Gastrocnemius medialis (tissue), 4 donors: Measurements from ENCODE around the gene OTUD7B. TPM values are rescaled to one million over a fixed set of nuclear protein-coding genes. Genes with fewer than 3 reads are reported as not detected.

Experiments used
- ATAC-seq, 2 donors: fragments of 150-250 bp; one replicate each; pipeline ENCODE4 v1.9.1; 2016
- DNase-seq, 2 donors: peaks; one replicate each; pipeline ENCODE4 v3.0.0-alpha.2; 2019
- H3K27ac ChIP-seq, 4 donors: fragments of 200-600 bp; sonication (generic); 1 replicate in 1 of 4; 2 replicates in 3 of 4; pipeline ENCODE4 v1.5.1; 2016 to 2018; ENCODE audit warnings: mild to moderate bottlenecking in 2 of 4, moderate library complexity in 1 of 4
- H3K27me3 ChIP-seq, 3 donors: fragments of 200-600 bp; sonication (generic) in 2 of 3; 1 replicate in 1 of 3; 2 replicates in 2 of 3; pipeline versions ENCODE4 v1.5.1 to v1.6.0; 2016 to 2019; ENCODE audit warnings: mild to moderate bottlenecking in 1 of 3, moderate library complexity in 1 of 3
- H3K36me3 ChIP-seq, 2 donors: fragments of 200-600 bp; sonication (generic) in 1 of 2; one replicate each; pipeline ENCODE4 v1.5.1; 2017 to 2018
- H3K4me1 ChIP-seq, 2 donors: fragments of 200-600 bp; sonication (generic) in 1 of 2; one replicate each; pipeline ENCODE4 v1.5.1; 2016 to 2017; ENCODE audit warnings: mild to moderate bottlenecking in 2 of 2
- H3K4me3 ChIP-seq, 4 donors: fragments of 200-600 bp; sonication (generic) in 3 of 4; 1 replicate in 1 of 4; 2 replicates in 3 of 4; pipeline ENCODE4 v1.5.1; 2016 to 2019; ENCODE audit warnings: mild to moderate bottlenecking in 2 of 4
- H3K9me3 ChIP-seq, 3 donors: fragments of 200-600 bp; sonication (generic) in 2 of 3; 1 replicate in 1 of 3; 2 replicates in 2 of 3; pipeline ENCODE4 v1.5.1; 2016 to 2019
- CTCF ChIP-seq, 5 experiments: fragments of 450-650 bp in 3 of 5; fragments of 200-600 bp in 2 of 5; sonication (generic) in 2 of 5; IDR thresholded peaks in 4 of 5; conservative IDR thresholded peaks in 1 of 5; 1 replicate in 4 of 5; 2 replicates in 1 of 5; pipeline ENCODE4 v1.5.1; 2016 to 2019; ENCODE audit warnings: antibody characterized with exemption in 5 of 5, mild to moderate bottlenecking in 3 of 5, moderate library complexity in 3 of 5
- POLR2A ChIP-seq, 2 donors: fragments of 450-650 bp; IDR thresholded peaks; one replicate each; pipeline ENCODE4 v1.6.1; 2017; ENCODE audit warnings: antibody characterized with exemption in 2 of 2, mild to moderate bottlenecking in 2 of 2, moderate library complexity in 2 of 2
- in situ Hi-C, 4 donors: fragments of 200-750 bp; cut with MboI; loops; one replicate each; pipeline versions ENCODE4 v1.15.0 to v1.8.0; 2017; ENCODE audit warnings: low sequenced_read_pairs in 4 of 4
- intact Hi-C: fragments of 100-400 bp; cut with DNase I; formaldehyde crosslinking; loops from one replicate; pipeline ENCODE4 v1.15.1; 2023; ENCODE audit warnings: low total_unique reads
- total RNA-seq, 4 donors: library from RNA; depleted of rRNA; stranded (reverse); fragments of >200 nt; gene quantifications; one replicate each; pipeline versions ENCODE4 v1.1.0 to v1.2.3, GENCODE V29; 2016

The OTUD7B gene
- total RNA-seq, 4 donors from 2014 or later, result 27.2 to 51.3 (median 43.6) TPM

- no peak for ATAC-seq
- no peaks in the 10 kb centered on the region for H3K27me3 ChIP-seq
- in situ Hi-C loops, result no loop called here
Observed at GRCh38 chr1:150022357-150022756, 11.8 kb upstream of the OTUD7B start.

GRCh38 chr1:150021191-150021694, 10.7 kb upstream of the OTUD7B start:
- Histone ChIP-seq H3K27ac (peak overlapping the region in 3 of 4 donors; percentile 1 to 57 (median 47)), H3K4me1 (peaks cover 9 to 10% of the 10 kb centered on the region in 2 donors), H3K27me3 (no peaks in the 10 kb centered on the region), H3K4me3 (no peak overlapping the region), H3K9me3 (no peaks in the 10 kb centered on the region), H3K36me3 (no peaks in the 10 kb centered on the region)
- ATAC-seq, result peak; percentile 12 to 75
- TF ChIP-seq POLR2A (IDR thresholded peaks at IDR 0.05) (no peak), CTCF (IDR thresholded peaks at IDR 0.05 in 4 of 5, conservative IDR thresholded peaks at IDR 0.05 in 1 of 5) (no peak)
- intact Hi-C loops (no loop called here), in situ Hi-C loops (no loop called here)
- no peak for DNase-seq

More at GRCh38 chr1:150022357-150022756, 11.8 kb upstream of the OTUD7B start:
- H3K9me3 ChIP-seq, result no peaks in the 10 kb centered on the region
- H3K27ac ChIP-seq, result no peak overlapping the region
- intact Hi-C loops, result no loop called here
- H3K36me3 ChIP-seq, result no peaks in the 10 kb centered on the region
- peaks cover 9 to 10% of the 10 kb centered on the region in 2 donors for H3K4me1 ChIP-seq
- no peak overlapping the region for H3K4me3 ChIP-seq
- no peak for DNase-seq
- TF ChIP-seq POLR2A (IDR thresholded peaks at IDR 0.05), result no peak
- TF ChIP-seq CTCF (IDR thresholded peaks at IDR 0.05 in 4 of 5, conservative IDR thresholded peaks at IDR 0.05 in 1 of 5), result no peak

GRCh38 chr1:150020711-150021110, 10.2 kb upstream of the OTUD7B start:
- H3K36me3 ChIP-seq, result no peaks in the 10 kb centered on the region
- no peaks in the 10 kb centered on the region for H3K27me3 ChIP-seq
- TF ChIP-seq CTCF (IDR thresholded peaks at IDR 0.05 in 4 of 5, conservative IDR thresholded peaks at IDR 0.05 in 1 of 5), result no peak
- TF ChIP-seq POLR2A (IDR thresholded peaks at IDR 0.05), result no peak
- peak overlapping the region in 2 of 4 donors; percentile 1 to 47 for H3K27ac ChIP-seq
- H3K9me3 ChIP-seq, result no peaks in the 10 kb centered on the region
- in situ Hi-C loops, result no loop called here
- H3K4me1 ChIP-seq, result peaks cover 9 to 10% of the 10 kb centered on the region in 2 donors
- no peak for DNase-seq
- ATAC-seq, result no peak
- H3K4me3 ChIP-seq, result no peak overlapping the region
- intact Hi-C loops, result no loop called here

GRCh38 chr1:150018165-150018564, 7.6 kb upstream of the OTUD7B start:
- ATAC-seq, result no peak
- in situ Hi-C loops (no loop called here), intact Hi-C loops (no loop called here)
- Histone ChIP-seq H3K27ac (no peak overlapping the region), H3K9me3 (no peaks in the 10 kb centered on the region), H3K27me3 (no peaks in the 10 kb centered on the region), H3K36me3 (no peaks in the 10 kb centered on the region), H3K4me1 (peaks cover 9 to 10% of the 10 kb centered on the region in 2 donors), H3K4me3 (no peak overlapping the region)
- no peak for DNase-seq
- no peak for TF ChIP-seq POLR2A (IDR thresholded peaks at IDR 0.05)
- TF ChIP-seq CTCF (IDR thresholded peaks at IDR 0.05 in 4 of 5, conservative IDR thresholded peaks at IDR 0.05 in 1 of 5), result no peak
